Measurements from ENCODE around the gene CBX5. TPM values are rescaled to one million over a fixed set of nuclear protein-coding genes. Genes with fewer than 3 reads are reported as not detected.

Gene CBX5
- total and polyA plus RNA-seq, 9 of the 15 experiments (the other 6 are each of a cell fraction or from before 2014, with no cell fraction given): 32.6 to 102 (median 59.2) TPM

DNA sequence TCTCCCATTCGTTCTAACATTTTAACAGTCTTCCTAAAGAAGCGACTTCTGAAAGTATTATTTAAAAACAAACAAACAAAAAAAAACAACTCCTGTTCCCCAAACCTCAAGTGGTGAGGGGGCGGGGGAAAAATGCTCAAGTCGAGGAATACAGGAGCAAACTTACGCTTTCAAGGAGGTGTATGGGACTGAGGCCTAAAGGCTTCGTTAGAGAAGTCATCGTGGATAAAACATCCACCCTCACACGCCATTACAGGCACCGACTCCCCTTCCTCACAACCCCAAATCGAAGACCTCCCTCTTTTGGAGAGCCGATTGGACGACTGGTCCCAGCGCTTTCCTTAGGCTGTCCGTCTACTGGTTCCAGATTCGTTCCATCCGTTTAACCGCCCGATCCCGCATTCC lies 693 bp downstream of the CBX5 start (continued):
- TF ChIP-seq MAZ (CRISPR knock-in tag; conservative IDR thresholded peaks at IDR 0.05 in 1 of 2, IDR thresholded peaks at IDR 0.05 in 1 of 2) (no peak), CEBPB (tag; IDR thresholded peaks at IDR 0.05) (no peak), TCFL5 (CRISPR knock-in tag; conservative IDR thresholded peaks at IDR 0.05) (no peak), ETS1 (conservative IDR thresholded peaks at IDR 0.05; ENCODE audit: control insufficient read depth, low read depth, low read length) (0 out of 2 replicates have a peak, but pooled peaks have one; percentile 30), HOMEZ (CRISPR knock-in tag; IDR thresholded peaks at IDR 0.05) (no peak), GABPB1 (CRISPR knock-in tag; IDR thresholded peaks at IDR 0.05) (no peak), FOS (IDR thresholded peaks at IDR 0.05; ENCODE audit: extremely low read depth, insufficient read length) (no peak), MAFG (tag; conservative IDR thresholded peaks at IDR 0.05) (no peak), FOXA1 (IDR thresholded peaks at IDR 0.05; ENCODE audit: borderline replicate concordance) (no peak), HMGXB4 (CRISPR knock-in tag; IDR thresholded peaks at IDR 0.05) (no peak), YBX1 (IDR thresholded peaks at IDR 0.05) (no peak), ZNF778 (CRISPR knock-in tag; IDR thresholded peaks at IDR 0.05) (no peak), RUNX1 (IDR thresholded peaks at IDR 0.05; ENCODE audit: low read depth) (peak; percentile 75; the same call in 1 of the 2 replicates), TOE1 (IDR thresholded peaks at IDR 0.05; ENCODE audit: borderline replicate concordance) (0 out of 2 replicates have a peak, but pooled peaks have one; percentile 56), TOE1 (CRISPR knock-in tag; IDR thresholded peaks at IDR 0.05; ENCODE audit: borderline replicate concordance, low read depth) (no peak), ZBTB26 (CRISPR knock-in tag; IDR thresholded peaks at IDR 0.05) (0 out of 2 replicates have a peak, but pooled peaks have one; percentile 19), GTF3C2 (IDR thresholded peaks at IDR 0.05; ENCODE audit: borderline replicate concordance, extremely low read depth, insufficient read length) (no peak), SETDB1 (IDR thresholded peaks at IDR 0.05; ENCODE audit: low read length) (no peak), KAT7 (CRISPR knock-in tag; IDR thresholded peaks at IDR 0.05; ENCODE audit: borderline replicate concordance) (0 out of 2 replicates have a peak, but pooled peaks have one; percentile 26), ZNF324 (CRISPR knock-in tag; IDR thresholded peaks at IDR 0.05) (no peak), BCOR (IDR thresholded peaks at IDR 0.05) (no peak)
